ENCODE results near the gene GRM5. TPM values are rescaled to one million over a fixed set of nuclear protein-coding genes. Genes with fewer than 3 reads are reported as not detected.
A peak's percentile ranks its signal among the peaks of the same experiment; 100 is the strongest.
"Not testable (repeated sequence)": the region's sequence is repeated elsewhere in the genome, so short reads cannot be mapped to it uniquely, and the experiment has no call there.

Gene GRM5
- total RNA-seq, 1 donor from 2014 or later: under 0.01 TPM

DNA sequence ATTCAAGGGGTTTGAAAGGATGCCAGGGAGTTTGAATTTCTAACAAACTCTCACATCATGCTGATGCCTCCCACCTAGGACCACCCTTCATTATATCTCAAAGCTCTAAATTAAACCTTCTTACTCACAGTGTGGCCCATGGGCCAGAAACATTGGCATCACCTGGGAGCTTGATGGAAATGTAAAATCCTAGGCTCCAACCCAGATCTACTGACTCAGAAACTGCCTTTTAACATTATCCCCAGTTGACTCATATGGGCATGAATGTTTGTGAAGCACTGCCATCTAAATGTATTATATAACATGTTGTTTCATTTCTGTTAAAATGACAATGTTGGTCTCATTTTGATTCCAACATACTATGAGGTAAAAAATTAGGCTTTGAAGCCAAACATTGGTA is 90.3 kb downstream of the GRM5 start:
- not testable (repeated sequence) for DNase-seq (ENCODE audit: low read depth in 2 of 2)

DNA sequence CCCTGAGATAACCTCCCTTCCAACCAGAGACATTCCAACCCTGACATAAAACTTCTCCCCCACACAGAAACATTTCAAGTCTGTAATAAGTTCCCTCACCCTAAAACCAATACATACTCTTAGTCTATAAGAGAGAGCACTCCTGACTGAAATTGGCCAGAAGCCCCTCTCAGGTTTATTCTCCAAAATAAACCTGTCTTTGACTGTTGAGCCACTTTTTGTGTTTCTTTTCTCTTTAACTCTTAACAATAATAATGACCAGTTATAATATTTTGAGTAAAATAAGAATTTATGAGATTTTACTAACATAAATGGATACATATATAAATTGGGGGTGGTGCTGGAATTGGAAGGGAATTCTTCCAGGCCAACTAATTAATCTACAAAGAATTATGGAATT is 93.6 kb downstream of the GRM5 start:
- DNase-seq (ENCODE audit: low read depth in 2 of 2): no peak

DNA sequence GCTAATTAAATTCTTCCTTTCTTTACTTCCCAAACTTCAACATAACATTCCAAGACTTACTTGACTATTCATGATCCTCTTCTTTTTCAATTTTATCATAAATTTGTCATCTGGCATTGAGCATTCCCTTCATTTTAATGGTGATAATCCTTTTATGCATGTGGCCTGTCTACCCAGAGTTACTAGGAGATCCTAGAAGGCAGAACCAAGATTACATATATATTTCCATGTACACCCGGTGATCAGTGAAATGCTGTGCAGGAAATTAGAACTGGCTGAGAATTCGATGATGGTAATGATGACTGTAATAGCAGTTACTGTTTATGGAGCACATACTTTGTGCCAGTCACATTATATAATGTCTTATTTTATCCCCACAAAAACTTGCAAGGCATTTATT is 104.2 kb downstream of the GRM5 start:
- not testable (repeated sequence) for DNase-seq (ENCODE audit: low read depth in 2 of 2)

DNA sequence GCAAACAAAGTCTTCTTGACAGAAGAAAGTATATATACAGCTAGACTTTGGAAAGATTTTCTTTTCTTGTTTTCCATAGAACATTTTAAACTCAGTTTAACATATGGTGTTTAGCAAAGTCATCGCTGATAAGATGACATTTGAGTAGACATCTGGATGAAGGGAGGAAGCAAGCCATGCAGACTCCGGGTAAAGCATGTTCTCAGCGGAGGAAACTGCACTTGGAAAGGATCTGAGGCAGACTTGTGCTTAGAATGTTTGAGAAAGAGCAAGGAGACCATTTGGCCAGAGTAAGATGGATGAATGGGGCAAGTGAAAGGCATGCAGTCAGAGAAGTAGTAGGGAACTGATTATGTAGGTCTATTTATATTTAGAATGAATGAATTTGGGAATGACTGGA is 105.9 kb downstream of the GRM5 start:
- not testable (repeated sequence) for DNase-seq (ENCODE audit: low read depth in 2 of 2)

DNA sequence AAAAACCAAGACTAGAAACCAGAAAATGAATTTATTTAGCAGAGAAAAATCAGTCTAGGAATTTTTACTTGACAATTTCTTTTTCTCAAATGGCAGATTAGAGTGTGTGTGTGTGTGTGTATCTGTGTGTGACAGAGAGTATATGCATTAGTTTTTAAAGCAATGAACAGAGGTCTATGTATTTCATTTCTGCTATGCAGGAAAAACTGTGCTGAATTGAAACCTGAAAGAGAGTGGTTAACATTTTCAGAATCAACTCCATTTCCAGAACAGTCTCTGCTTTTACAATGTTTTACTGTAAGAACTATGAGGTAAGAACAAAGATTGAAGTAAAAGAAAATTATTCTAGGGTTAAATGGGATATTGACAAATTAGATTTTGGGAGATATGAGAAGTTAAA is 114.8 kb downstream of the GRM5 start:
- no peak for DNase-seq (ENCODE audit: low read depth in 2 of 2)

DNA sequence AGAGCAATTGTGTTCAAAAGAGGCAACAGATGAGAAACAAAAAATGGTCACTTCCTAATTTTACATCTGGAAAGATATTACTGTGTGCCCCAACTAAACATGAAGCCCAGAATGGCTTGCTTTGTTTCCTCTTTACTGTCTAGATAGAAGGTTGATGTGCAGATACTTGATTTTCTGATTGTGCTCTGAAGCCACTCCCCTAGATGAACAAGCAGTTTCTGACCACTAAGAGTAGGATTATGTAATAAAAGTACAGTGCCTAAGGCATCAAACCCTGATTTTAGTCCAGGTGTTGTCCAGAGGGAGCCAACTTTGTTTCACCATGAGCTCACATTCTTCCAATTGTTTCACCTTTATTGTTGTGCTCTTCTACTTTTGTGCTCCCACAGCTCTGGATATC is 116.9 kb downstream of the GRM5 start:
- DNase-seq (ENCODE audit: low read depth in 2 of 2): not testable (repeated sequence)

DNA sequence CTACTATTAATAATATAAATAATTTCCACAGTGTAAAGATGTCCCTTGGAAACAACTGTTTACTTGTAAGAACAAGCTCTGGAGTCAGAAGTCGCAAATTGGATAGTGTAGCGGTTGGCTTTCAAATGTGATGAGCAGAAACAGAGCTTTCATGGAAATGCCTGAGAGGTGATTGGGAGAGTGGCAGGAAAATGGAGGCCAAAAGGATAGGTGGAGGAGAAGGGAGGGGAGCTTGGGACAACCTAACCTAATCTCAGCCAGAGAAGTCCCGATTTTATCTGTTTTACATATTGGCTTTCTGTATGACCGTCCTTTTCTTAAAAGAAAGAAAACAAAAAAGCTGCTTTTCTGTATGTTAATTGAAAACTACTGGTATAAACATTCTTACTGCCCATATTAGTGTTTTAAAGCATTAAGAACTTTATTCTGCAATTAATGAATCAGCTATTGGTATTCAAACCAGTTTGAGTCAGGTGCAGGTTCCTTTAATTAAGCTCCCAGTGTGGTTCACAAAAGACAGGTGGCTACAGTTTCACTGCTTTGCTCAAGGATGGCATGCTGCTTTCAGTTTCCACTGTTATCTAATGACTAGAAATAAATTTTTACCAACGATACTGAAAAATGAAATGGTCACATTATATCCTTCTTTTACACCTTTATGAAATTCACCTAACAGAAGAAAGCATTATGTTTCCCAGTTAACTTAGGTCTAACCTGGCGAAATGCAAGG is 117.8 kb downstream of the GRM5 start:
- DNase-seq (ENCODE audit: low read depth in 2 of 2): not testable (repeated sequence)

DNA sequence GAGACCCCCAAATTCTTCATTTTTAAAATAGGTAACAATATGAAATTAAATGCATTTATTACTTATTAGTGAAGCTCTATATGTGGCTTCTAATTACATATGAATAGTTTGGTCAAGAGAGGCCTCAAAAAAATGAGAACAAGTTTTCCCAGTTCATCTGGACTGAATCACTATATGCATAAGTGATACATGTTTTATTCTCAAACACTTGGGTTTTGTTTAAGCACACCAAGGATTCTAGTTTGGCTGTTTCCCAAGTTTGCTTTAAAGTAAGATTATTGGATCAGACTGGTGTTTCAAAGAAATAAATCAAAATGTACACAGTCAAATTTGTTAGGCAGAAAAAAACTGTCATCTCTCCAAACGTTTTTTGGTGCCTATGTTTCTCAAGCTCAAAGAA is 136.1 kb downstream of the GRM5 start:
- not testable (repeated sequence) for DNase-seq (ENCODE audit: low read depth in 2 of 2)

DNA sequence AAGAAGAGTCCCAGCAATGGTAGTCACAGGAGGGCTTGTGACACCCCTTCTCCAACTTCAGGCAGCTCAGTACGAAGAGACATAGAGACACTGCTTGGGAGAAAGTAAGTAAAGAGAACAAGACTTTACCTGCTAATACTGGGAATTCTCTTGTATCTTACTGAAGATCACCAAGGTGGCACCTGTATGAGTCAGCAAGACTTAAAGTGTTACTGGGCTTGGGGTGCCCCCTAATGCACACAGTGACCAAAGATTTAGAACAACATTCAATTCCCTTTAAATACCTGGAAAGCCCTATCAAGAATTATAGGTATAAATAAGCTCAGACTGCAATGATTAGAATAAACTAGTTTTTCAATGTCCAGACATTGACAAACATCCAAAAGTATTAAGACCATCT is 148.7 kb downstream of the GRM5 start:
- not testable (repeated sequence) for DNase-seq (ENCODE audit: low read depth in 2 of 2)

DNA sequence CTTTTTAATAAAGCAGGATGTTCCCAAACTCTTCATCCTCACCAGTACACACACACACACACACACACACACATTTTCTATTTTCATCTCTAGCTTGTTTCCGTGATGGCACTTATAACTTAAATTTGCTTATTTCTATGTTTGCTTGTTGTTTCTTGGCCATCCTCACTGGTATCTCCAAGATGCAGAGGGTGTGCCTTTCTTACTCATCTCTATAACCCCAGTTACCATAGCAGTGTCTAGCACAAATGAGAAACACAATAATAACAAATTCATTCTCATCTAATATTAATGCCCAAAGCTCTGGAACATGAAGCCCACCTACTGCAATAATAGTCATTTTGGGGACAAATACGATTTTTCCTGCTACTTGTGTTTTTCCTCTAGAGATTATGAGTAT is 156.3 kb downstream of the GRM5 start:
- no peak for DNase-seq (ENCODE audit: low read depth in 2 of 2)

DNA sequence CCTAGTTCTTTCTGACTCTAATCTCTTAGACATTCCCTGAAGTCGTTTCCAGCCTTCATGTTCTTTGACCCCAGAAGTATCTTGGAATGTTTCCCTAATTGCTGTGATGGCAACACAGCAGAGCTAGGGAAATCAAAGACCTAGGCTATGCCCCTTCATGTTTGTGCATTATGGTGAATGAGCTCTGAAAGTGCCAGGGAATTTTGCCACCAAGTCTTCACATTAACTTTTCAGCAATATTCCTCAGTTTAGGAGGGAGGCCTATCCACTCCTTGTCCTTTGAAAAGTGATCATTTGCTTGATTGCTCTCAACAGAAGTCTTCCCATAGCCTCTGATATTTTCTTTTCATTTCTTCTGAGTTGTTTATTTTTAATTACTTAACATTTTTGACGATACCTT is 164.3 kb downstream of the GRM5 start:
- not testable (repeated sequence) for DNase-seq (ENCODE audit: low read depth in 2 of 2)

DNA sequence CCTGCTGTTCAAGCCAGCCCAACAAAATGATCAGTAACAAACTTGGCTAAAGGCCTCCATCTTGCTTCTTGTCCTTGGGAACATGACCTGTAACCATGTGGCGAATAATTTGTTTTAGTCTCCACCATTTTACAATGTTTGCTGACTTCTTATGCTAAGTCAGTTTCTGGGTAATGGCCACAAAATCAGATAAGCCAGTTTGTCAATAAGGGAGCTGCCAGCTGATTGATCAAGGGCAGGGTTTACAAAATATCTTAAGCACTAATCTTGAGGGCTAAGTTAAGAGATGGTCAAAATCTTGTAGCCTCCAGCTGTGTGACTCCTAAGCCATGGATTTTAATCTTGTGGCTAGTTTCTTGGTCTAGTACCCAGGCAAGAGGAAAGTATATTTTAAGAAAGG is 176.9 kb downstream of the GRM5 start:
- DNase-seq (ENCODE audit: low read depth in 2 of 2): not testable (repeated sequence)

DNA sequence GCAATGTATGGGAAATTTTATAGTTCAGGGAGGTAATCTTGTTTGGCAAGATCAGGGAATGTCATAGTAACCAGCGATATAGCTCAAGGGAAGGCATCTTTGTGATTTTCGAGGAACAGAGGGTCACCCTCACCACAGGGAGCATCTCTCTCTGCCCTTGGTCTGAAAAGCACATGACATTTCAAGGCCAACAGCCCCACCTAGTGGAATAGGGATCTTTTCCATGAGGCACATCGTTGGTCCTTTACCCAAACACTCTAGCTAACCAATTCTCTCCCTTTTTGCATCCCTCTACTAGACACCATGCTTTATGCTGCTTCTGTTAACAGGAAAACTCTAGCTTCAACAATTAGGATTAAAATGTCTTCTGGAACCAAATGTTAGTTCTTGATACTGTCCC is 179.0 kb downstream of the GRM5 start:
- peak; percentile 0 to 51 for DNase-seq (ENCODE audit: low read depth in 2 of 2)

DNA sequence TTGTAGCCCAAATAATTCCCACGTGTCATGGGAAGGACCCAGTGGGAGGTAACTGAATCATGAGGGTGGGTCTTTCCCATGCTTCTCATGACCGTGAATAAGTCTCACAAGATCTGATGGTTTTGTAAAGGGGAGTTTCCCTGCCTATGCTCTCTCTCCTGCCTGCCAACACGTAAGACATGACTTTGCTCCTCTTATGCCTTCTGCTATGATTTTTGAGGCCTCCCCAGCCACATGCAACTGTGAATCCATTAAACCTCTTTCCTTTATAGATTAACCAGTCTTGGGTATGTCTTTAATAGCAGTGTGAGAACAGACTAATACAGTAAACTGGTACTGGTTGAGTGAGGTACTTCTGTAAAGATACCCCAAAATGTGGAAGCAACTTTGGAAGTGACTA is 183.0 kb downstream of the GRM5 start:
- DNase-seq (ENCODE audit: low read depth in 2 of 2): not testable (repeated sequence)

DNA sequence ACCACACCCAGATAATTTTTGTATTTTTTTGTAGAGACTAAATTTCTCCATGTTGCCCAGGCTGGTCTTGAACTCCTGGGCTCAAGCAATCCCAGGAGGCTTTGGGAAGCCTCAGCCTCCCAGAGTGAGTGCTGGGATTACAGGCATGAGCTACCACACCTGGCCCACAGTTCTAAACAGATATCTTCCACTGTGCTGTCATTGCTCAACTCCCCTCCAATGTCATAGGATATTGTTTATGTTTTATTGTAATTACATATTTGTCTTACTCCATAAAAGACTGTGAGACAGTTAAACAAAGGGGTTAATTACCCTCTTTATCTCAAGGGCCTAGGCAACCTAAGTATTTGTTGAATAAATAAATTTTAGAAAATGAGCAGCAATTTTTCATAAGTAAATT is 204.2 kb downstream of the GRM5 start:
- DNase-seq (ENCODE audit: low read depth in 2 of 2): no peak

DNA sequence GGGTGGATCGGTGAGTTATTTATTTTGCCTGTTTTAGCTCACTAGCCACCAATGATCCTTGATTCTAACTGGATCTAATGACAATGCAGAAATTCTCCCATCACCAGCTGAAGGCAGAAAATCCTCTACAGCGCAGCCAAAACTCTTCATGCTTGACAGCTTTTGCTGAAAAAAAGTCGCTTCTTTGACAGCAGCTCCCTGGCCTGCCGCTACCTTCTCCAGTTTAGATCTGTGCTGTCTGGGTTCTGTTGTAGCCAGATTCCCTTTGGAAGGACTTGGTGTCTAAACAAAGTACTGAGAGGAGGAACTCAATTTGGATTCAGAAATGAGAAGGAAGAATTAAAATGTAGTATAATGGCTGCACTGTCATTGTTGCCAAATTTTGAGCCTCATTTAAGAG is 205.4 kb downstream of the GRM5 start:
- DNase-seq (ENCODE audit: low read depth in 2 of 2): not testable (repeated sequence)

DNA sequence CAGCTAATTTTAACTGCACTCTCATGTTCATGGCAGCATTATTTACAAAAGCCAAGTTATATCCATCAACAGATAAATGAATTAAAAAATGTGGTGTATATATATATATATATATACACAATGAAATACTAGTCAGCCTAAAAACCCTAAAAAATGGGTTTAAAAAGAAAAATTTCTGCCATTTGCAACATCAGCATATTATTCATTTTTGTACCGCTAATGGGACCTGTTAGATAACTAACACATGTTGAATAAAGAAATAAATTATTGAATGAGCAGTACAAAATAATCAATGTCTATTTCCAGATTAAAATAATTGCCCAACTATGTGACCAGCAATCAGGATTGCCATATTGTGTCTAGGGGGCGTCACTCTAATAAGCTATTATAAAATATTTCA is 211.8 kb downstream of the GRM5 start:
- DNase-seq (ENCODE audit: low read depth in 2 of 2): not testable (repeated sequence)

DNA sequence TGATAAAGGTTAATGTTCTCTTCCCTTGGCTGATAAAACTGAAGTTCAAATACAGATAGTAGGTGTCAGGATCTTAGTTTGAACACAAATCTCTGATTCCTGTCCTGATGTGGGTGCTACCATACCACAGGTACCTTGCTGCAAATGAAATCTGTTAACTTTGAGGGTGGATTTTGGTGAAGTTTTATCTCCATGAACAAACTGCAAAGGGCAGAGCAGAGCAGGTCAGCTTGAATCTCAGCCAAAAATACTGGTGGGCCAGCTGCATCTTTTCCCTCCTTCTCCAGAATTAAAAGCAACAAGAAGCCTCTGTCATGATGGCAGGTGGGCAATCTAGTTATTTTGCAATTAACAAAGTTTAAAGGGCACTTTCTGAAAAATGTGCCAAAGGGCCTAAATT is 214.2 kb downstream of the GRM5 start:
- not testable (repeated sequence) for DNase-seq (ENCODE audit: low read depth in 2 of 2)

DNA sequence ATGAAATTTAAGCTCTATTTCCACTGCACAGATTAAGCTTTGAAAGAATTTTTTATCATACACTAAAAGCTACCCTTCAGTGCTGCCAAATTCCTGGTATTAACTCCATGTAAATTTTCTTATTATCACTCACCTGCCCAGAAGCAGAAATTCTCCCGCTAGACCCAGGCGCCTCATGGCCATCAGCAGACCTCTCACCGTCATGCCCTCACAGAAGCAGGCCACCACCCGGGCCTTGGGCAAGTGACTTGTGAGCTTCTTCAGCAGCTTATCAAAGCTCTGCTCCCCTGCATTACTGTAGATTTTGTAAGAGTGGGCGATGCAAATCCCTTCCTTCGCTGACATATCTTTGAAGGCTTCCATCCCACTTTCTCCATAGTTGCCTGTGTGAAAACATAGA is 216.0 kb downstream of the GRM5 start:
- not testable (repeated sequence) for DNase-seq (ENCODE audit: low read depth in 2 of 2)

DNA sequence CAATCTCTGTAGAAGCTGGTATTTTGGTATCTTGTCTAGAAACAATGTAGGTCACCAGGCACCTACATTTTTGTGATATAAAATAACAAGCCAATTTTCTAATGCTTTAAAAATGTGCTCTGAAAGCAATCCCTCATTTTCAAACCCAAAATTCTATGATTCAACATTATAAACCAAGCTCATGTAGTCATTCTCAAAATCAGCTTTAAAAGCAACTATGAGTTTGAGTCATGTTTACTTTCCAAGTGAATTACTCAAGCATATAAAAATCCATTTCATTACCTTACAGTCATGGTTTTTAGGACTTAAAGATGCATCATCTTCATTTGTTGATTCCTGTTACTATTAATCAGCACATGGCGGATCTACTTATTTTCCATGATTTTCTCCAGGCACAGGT is 216.4 kb downstream of the GRM5 start:
- DNase-seq (ENCODE audit: low read depth in 2 of 2): no peak

DNA sequence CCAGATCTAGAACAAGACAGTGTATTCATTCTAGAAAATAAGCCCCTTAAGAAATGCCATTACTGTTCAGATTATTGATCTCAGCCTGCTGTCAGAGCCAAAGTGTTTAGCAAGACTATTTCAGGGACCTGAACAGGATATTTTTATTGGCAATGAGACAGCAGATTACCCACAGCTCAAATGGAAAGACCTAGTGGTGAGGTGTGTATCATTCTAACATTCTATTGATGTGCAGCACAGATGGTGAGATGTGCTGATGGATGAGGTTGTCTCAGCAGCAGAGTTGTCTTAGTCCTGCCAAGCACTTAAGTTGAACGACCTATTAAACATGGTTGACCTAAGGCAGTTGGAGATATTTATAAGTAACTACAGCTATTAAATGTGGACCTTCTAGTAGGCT is 219.5 kb downstream of the GRM5 start:
- not testable (repeated sequence) for DNase-seq (ENCODE audit: low read depth in 2 of 2)

DNA sequence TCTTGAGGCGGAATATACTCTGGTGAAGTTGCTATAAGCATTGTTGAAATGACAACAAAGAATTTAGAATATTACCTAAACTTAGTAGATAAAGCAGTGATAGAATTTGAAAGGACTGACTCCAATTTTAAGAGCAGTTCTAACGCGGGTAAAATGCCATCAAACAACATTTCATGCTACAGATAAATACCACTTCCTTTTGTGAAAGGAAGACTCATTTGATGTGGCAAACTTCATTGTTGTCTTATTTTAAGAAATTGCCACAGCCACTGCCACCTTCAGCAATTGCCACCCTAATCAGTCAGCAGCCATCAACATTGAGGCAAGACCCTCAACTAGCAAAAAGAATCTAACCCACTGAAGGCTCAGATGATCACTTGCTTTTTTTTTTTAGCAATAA is 220.8 kb downstream of the GRM5 start:
- not testable (repeated sequence) for DNase-seq (ENCODE audit: low read depth in 2 of 2)

DNA sequence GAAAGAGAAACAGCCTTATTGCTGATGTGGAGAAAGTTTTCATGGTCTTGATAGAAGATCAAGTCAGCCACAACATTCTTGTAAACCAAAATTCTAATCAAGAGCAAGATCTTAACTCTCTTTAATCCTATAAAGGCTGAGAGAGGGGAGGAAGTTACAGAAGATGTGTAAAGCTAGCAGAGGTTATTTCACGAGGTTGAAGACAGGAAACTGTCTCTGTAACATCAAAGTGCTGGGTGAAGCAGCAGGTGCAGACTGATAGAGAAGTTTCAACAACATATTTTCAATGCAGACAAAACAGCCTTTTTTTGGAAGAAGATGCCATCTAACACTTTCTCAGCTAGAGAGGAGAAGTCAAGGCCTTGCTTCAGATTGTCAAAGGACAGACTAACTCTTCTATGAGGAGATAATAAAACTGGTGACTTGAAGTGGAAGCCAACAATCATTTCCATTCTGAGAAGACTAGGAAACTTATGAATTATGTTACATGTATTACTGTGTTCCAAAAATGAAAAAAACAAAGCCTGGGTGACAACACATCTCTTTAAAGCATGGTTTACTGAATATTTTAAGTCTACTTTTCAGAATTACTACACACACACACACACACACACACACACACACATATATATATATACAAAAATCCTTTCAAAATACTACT is 221.9 kb downstream of the GRM5 start:
- DNase-seq (ENCODE audit: low read depth in 2 of 2): not testable (repeated sequence)

Data from dermis microvascular lymphatic vessel endothelial cell (primary cell).